Measurements from ENCODE around the gene TRIM5.

DNA sequence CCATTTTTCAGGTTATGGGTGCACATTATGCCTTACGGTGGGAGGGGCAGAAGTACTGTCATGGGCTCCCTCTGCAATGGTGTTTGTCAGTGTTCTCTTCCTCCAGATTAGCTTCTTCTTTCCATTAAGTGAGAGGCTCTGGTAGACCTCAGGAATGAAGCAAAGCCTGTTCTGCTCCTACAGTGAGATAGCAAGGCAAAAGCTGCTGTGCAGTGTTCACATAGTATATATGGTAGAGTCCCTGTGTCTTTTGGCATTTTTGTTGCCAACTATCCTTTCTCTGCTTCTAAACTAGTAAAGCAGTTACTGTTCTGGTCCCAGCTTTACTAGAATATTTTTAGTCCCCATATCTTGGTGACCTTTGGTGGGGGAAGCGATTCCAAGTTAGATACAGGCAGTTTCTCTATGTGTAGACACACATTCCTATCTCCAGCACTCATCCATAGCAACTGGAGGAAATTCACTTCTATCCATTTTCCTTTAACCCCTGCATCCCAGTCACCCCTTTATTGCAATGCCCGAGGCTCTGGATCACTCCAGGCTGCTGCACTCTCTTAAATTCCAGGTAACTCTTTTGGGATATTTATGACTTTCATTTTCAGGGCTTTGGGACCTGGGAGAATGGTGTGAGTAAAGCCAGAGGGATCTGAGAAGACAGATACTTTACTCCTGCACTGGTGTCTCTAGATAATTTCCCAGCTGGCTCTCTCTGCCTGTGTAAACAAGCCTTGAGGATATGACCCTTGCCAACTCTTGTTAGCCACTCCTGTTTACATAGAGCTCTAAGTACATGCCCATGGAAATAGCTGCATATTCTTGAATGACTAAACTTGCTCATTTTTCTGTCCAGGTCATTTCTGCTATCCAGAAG lies 64.0 kb downstream of the TRIM5 start:
- TF ChIP-seq, protein P1, sequence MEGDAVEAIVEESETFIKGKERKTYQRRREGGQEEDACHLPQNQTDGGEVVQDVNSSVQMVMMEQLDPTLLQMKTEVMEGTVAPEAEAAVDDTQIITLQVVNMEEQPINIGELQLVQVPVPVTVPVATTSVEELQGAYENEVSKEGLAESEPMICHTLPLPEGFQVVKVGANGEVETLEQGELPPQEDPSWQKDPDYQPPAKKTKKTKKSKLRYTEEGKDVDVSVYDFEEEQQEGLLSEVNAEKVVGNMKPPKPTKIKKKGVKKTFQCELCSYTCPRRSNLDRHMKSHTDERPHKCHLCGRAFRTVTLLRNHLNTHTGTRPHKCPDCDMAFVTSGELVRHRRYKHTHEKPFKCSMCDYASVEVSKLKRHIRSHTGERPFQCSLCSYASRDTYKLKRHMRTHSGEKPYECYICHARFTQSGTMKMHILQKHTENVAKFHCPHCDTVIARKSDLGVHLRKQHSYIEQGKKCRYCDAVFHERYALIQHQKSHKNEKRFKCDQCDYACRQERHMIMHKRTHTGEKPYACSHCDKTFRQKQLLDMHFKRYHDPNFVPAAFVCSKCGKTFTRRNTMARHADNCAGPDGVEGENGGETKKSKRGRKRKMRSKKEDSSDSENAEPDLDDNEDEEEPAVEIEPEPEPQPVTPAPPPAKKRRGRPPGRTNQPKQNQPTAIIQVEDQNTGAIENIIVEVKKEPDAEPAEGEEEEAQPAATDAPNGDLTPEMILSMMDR (IDR thresholded peaks at IDR 0.05 in 8 of 11, conservative IDR thresholded peaks at IDR 0.05 in 3 of 11), result no peak
- TF ChIP-seq POLR2A (IDR thresholded peaks at IDR 0.05) (no peak), POLR2AphosphoS5 (IDR thresholded peaks at IDR 0.05) (no peak)

Measured in spleen (tissue), 7 donors.